Osteocyte (in vitro differentiated cells): ENCODE measurements around the gene RPS27. TPM values are rescaled to one million over a fixed set of nuclear protein-coding genes. Genes with fewer than 3 reads are reported as not detected.
"Not testable (repeated sequence)": the region's sequence is repeated elsewhere in the genome, so short reads cannot be mapped to it uniquely, and the experiment has no call there.

Experiments
- DNase-seq: peaks from one replicate; pipeline ENCODE4 v3.0.0; 2021; ENCODE audit warnings: mixed read lengths; ENCODE audit not compliant: unreplicated experiment; ENCODE audit errors: extremely low spot score
- H3K27ac Mint-ChIP-seq: one replicate; pipeline ENCODE4 v1.8.0; 2021; ENCODE audit warnings: mild to moderate bottlenecking, mixed read lengths; ENCODE audit not compliant: unreplicated experiment
- H3K27me3 Mint-ChIP-seq: one replicate; pipeline ENCODE4 v1.8.0; 2021; ENCODE audit warnings: mixed read lengths; ENCODE audit not compliant: unreplicated experiment
- H3K36me3 Mint-ChIP-seq: one replicate; pipeline ENCODE4 v1.8.0; 2021; ENCODE audit warnings: mixed read lengths; ENCODE audit not compliant: unreplicated experiment
- H3K4me1 Mint-ChIP-seq: one replicate; pipeline ENCODE4 v1.8.0; 2021; ENCODE audit warnings: mixed read lengths; ENCODE audit not compliant: unreplicated experiment
- H3K4me3 Mint-ChIP-seq: one replicate; pipeline ENCODE4 v1.8.0; 2021; ENCODE audit warnings: mild to moderate bottlenecking, moderate library complexity, mixed read lengths; ENCODE audit not compliant: unreplicated experiment
- H3K9me3 Mint-ChIP-seq: one replicate; pipeline ENCODE4 v1.8.0; 2021; ENCODE audit warnings: mixed read lengths; ENCODE audit not compliant: unreplicated experiment
- total RNA-seq: library from RNA; stranded (reverse); gene quantifications from 2 replicates; pipeline ENCODE4 v1.2.1, GENCODE V29; 2021
- TF ChIP-seq, protein P1 (sequence below): fragments of 200-600 bp; sonication (generic); IDR thresholded peaks from 2 replicates; pipeline ENCODE4 v1.5.0; 2021; ENCODE audit warnings: antibody characterized with exemption, mild to moderate bottlenecking, moderate library complexity

Gene RPS27
- total RNA-seq, 1 donor from 2014 or later: 1,797 TPM

GRCh38 chr1:154006136-154006535 is 15.6 kb downstream of the RPS27 start:
- no peaks in the 10 kb centered on the region for H3K27me3 Mint-ChIP-seq
- peaks cover 4% of the 10 kb centered on the region for H3K4me1 Mint-ChIP-seq
- H3K36me3 Mint-ChIP-seq: no peaks in the 10 kb centered on the region
- peak overlapping the region; percentile 67 for H3K27ac Mint-ChIP-seq
- TF ChIP-seq, protein P1, sequence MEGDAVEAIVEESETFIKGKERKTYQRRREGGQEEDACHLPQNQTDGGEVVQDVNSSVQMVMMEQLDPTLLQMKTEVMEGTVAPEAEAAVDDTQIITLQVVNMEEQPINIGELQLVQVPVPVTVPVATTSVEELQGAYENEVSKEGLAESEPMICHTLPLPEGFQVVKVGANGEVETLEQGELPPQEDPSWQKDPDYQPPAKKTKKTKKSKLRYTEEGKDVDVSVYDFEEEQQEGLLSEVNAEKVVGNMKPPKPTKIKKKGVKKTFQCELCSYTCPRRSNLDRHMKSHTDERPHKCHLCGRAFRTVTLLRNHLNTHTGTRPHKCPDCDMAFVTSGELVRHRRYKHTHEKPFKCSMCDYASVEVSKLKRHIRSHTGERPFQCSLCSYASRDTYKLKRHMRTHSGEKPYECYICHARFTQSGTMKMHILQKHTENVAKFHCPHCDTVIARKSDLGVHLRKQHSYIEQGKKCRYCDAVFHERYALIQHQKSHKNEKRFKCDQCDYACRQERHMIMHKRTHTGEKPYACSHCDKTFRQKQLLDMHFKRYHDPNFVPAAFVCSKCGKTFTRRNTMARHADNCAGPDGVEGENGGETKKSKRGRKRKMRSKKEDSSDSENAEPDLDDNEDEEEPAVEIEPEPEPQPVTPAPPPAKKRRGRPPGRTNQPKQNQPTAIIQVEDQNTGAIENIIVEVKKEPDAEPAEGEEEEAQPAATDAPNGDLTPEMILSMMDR: no peak
- no peak overlapping the region for H3K4me3 Mint-ChIP-seq
- DNase-seq: no peak
- H3K9me3 Mint-ChIP-seq: no peaks in the 10 kb centered on the region

DNA sequence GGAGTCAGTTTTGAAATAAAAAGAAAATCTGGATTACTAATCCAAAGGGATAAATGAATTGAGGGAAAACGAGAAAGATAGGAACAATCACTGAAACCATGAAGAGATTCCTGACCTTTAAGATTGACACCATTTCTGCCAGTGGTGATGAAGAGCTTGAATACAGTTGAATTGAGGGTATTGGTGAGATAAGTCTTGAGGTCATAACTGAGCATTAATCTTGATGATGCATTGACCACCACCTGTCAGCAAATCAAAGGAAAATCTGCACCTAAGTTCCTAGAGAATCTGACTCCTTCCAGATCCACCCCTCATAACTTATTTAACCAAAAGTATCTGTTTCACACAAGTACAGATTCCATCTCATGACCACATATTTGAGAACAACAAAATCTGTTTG is 21.6 kb downstream of the RPS27 start:
- Mint-ChIP-seq H3K4me1 (no peaks in the 10 kb centered on the region), H3K27ac (no peak overlapping the region), H3K4me3 (no peak overlapping the region), H3K9me3 (no peaks in the 10 kb centered on the region), H3K36me3 (no peaks in the 10 kb centered on the region), H3K27me3 (no peaks in the 10 kb centered on the region)
- TF ChIP-seq, protein P1: no peak
- no peak for DNase-seq

DNA sequence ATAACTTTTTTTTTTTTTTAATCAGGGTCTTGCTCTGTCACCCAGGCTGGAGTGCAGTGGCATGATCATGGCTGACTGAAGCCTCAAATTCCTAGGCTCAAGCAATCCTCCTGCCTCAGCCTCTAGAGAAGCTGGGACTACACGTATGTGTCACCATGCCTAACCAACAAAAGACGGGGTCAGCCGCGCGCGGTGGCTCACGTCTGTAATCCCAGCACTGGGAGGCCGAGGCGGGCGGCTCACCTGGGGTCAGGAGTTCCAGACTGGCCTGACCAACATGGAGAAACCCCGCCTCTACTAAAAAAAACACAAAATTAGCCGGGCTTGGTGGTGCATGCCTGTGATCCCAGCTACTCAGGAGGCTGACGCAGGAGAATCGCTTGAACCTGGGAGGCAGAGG is 22.0 kb downstream of the RPS27 start:
- not testable (repeated sequence) for H3K27ac Mint-ChIP-seq, H3K4me1 Mint-ChIP-seq

DNA sequence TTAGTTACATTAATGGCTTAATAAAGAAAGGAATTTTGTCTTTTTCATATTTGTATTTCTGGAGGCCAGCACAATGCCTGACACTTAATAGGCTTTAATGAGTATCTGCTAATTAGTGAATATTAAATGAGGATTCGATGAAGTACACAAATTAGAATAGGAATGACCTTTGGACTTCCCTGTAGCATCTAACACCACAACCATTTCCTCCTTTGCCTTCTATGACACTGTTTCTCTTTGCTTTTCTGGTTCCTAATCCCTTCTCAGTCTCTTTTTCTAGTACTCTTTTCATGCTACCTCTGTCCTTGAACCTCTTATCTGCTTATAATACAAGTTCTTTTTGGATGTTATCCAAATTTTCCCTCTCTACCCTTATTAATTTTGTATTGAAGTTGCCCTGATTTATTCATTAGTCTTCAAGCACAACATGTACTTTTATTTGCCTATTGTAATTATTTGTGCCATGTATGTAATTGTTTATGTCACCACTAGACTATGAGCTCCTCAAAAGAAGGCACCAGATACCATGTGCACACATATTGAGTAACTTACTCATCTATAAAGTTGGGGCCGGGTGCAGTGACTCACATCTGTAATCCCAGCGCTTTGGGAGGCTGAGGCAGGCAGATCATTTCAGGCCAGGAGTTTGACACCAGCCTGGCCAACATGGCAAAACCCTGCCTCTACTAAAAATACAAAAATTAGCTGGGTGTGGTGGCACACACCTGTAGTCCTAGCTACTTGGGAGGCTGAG is 23.8 kb downstream of the RPS27 start:
- Mint-ChIP-seq H3K9me3 (no peaks in the 10 kb centered on the region), H3K4me1 (no peaks in the 10 kb centered on the region), H3K4me3 (no peak overlapping the region), H3K36me3 (no peaks in the 10 kb centered on the region), H3K27ac (no peak overlapping the region), H3K27me3 (no peaks in the 10 kb centered on the region)
- TF ChIP-seq, protein P1: no peak
- DNase-seq: no peak

More for the DNA sequence above, 22.0 kb downstream of the RPS27 start:
- H3K36me3 Mint-ChIP-seq, H3K4me3 Mint-ChIP-seq, H3K9me3 Mint-ChIP-seq, H3K27me3 Mint-ChIP-seq, DNase-seq: not testable (repeated sequence)

DNA sequence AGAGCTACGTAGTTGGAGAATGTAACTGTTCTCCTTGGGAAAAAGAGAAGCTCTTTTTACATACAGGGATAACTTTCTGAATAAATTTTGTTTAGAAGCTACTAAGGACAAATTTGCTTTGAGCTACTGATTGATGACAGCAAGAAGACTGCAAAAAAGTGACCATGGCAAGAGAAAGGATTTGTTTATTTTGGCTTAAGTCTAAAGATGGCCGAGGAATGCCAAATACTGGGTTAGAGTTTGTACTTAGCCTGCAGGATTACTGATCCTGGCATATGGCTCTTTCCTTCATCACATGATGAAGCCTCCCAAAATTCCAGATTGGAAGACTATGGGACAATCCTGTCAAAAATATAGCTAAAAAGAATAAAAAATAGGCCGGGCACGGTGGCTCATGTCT is 28.7 kb downstream of the RPS27 start:
- no peaks in the 10 kb centered on the region for H3K9me3 Mint-ChIP-seq
- no peaks in the 10 kb centered on the region for H3K36me3 Mint-ChIP-seq
- DNase-seq: no peak
- TF ChIP-seq, protein P1: no peak
- H3K27me3 Mint-ChIP-seq: no peaks in the 10 kb centered on the region
- H3K4me1 Mint-ChIP-seq: no peaks in the 10 kb centered on the region
- H3K4me3 Mint-ChIP-seq: no peak overlapping the region
- no peak overlapping the region for H3K27ac Mint-ChIP-seq
